GM15510 (cell line): ENCODE measurements around the gene HBEGF.

Source experiments
- POLR2A ChIP-seq: IDR thresholded peaks from 3 replicates; pipeline ENCODE4 v1.6.1; 2011; ENCODE audit warnings: borderline replicate concordance; ENCODE audit not compliant: insufficient read length; ENCODE audit errors: extremely low read depth

Gene HBEGF

GRCh38 chr5:140365282-140365681, 18.9 kb upstream of the HBEGF start:
- TF ChIP-seq POLR2A: no peak

GRCh38 chr5:140364472-140364765, 18.0 kb upstream of the HBEGF start:
- no peak for TF ChIP-seq POLR2A

GRCh38 chr5:140363631-140364471, 17.4 kb upstream of the HBEGF start:
- TF ChIP-seq POLR2A: no peak

GRCh38 chr5:140362875-140363630, 16.6 kb upstream of the HBEGF start:
- no peak for TF ChIP-seq POLR2A

GRCh38 chr5:140362311-140362710, 15.9 kb upstream of the HBEGF start:
- TF ChIP-seq POLR2A: no peak

GRCh38 chr5:140361901-140362300, 15.5 kb upstream of the HBEGF start:
- TF ChIP-seq POLR2A: no peak

GRCh38 chr5:140360681-140361479, 14.5 kb upstream of the HBEGF start:
- no peak for TF ChIP-seq POLR2A

- no peak for TF ChIP-seq POLR2A
Measured at GRCh38 chr5:140360101-140360500, 13.7 kb upstream of the HBEGF start, which contains the start of gene SLC4A9. Gene SLC4A9, plus strand, starts transcription at chr5:140360194. Its CDS starts 43 bp downstream, at chr5:140360237.

- TF ChIP-seq POLR2A: no peak
Measured at GRCh38 chr5:140358738-140359310, 12.4 kb upstream of the HBEGF start.

- TF ChIP-seq POLR2A: no peak
Measured at GRCh38 chr5:140357726-140358093, 11.3 kb upstream of the HBEGF start.

GRCh38 chr5:140356853-140357725, 10.7 kb upstream of the HBEGF start:
- no peak for TF ChIP-seq POLR2A

GRCh38 chr5:140355546-140355945, 9.1 kb upstream of the HBEGF start:
- TF ChIP-seq POLR2A: no peak

GRCh38 chr5:140351609-140352334, 5.4 kb upstream of the HBEGF start:
- no peak for TF ChIP-seq POLR2A
